WERI-Rb-1 (cell line): ENCODE results near the gene PRRC2B.
A peak's percentile ranks its signal among the peaks of the same experiment; 100 is the strongest.

ENCODE experiments used
- DNase-seq: peaks from one replicate; pipeline ENCODE4 v3.0.0-alpha.2; 2020
- H3K27ac ChIP-seq: fragments of 250-450 bp; sonication (Bioruptor Pico); 2 replicates; pipeline ENCODE4 v1.5.1; 2020; ENCODE audit warnings: mild to moderate bottlenecking, moderate library complexity
- H3K27me3 ChIP-seq: fragments of 250-450 bp; sonication (Bioruptor Pico); 2 replicates; pipeline ENCODE4 v1.5.1; 2021; ENCODE audit warnings: mild to moderate bottlenecking, low read depth, moderate library complexity; ENCODE audit not compliant: insufficient read depth, severe bottlenecking
- H3K36me3 ChIP-seq: fragments of 250-450 bp; sonication (Bioruptor Pico); 2 replicates; pipeline ENCODE4 v1.5.1; 2020; ENCODE audit warnings: mild to moderate bottlenecking, moderate library complexity
- H3K4me3 ChIP-seq: 2 replicates; pipeline ENCODE4 v1.5.1; 2011; ENCODE audit warnings: low read depth, mild to moderate bottlenecking, control low read depth, low read length
- H3K9me3 ChIP-seq: fragments of 250-450 bp; sonication (Bioruptor Pico); 2 replicates; pipeline ENCODE4 v1.5.1; 2021; ENCODE audit warnings: mild to moderate bottlenecking, moderate library complexity; ENCODE audit not compliant: severe bottlenecking
- CTCF ChIP-seq: IDR thresholded peaks from 2 replicates; pipeline ENCODE4 v1.5.1; 2011; ENCODE audit warnings: low read depth, mild to moderate bottlenecking, control low read depth, inconsistent platforms, low read length

The PRRC2B gene

GRCh38 chr9:131539223-131539923 is 145.5 kb downstream of the PRRC2B start:
- H3K27me3 ChIP-seq = no peaks in the 10 kb centered on the region
- TF ChIP-seq CTCF = no peak
- DNase-seq = no peak
- peaks cover 39% of the 10 kb centered on the region for H3K9me3 ChIP-seq
- no peak overlapping the region for H3K4me3 ChIP-seq
- no peak overlapping the region for H3K27ac ChIP-seq
- H3K36me3 ChIP-seq = no peaks in the 10 kb centered on the region

- Histone ChIP-seq H3K9me3 (peaks cover 34% of the 10 kb centered on the region), H3K27ac (no peak overlapping the region), H3K4me3 (no peak overlapping the region), H3K27me3 (no peaks in the 10 kb centered on the region), H3K36me3 (no peaks in the 10 kb centered on the region)
- TF ChIP-seq CTCF = no peak
- DNase-seq = no peak
These were observed 149.3 kb downstream of the PRRC2B start for GRCh38 chr9:131543141-131543540.

DNA sequence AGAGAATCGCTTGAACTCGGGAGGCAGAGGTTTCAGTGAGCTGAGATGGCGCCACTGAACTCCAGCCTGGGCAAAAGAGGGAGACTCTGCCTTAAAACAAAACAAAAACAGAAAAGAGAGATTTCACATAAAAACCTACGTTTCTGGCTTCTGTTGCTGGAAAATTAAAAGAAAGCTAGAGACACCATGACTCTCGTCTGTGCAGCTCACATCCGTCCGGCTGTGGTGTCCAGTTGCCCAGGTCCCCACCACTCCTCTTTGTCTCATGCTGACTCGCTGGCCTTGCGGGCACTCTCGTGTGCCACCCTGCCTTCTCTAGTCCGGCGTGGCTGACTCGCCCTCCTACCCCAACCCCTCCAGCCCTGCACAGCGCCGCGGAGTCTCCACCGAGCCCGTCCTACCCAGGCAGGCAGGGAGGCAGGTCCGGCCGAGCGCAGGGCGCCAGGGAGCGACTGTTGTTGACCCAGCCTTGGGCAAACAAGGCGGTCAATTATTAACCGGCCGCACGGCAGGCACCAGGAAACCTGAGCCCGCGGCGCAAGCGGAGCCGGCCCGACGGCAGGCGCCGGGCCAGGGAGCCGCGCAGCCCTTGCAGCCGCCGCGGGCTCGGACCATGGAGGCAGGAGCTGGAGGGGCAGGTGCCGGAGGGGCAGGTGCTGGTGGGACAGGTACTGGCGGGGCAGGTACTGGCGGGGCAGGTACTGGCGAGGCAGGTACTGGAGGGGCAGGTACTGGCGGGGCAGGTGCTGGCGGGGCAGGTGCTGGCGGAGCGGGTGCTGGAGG is 151.3 kb downstream of the PRRC2B start, which contains the start of gene PRRT1B:
Gene PRRT1B (plus strand): TSS at position 521 of the 783 bp plus-strand sequence. CDS start 93 bp downstream, at position 614.
- no peak for DNase-seq
- no peaks in the 10 kb centered on the region for H3K27me3 ChIP-seq
- peaks cover 29% of the 10 kb centered on the region for H3K9me3 ChIP-seq
- H3K27ac ChIP-seq = no peak within 1 kb of the TSS
- H3K36me3 ChIP-seq = no peaks in the 10 kb centered on the region
- peak within 1 kb of the TSS; percentile 34 for H3K4me3 ChIP-seq
- TF ChIP-seq CTCF = no peak

DNA sequence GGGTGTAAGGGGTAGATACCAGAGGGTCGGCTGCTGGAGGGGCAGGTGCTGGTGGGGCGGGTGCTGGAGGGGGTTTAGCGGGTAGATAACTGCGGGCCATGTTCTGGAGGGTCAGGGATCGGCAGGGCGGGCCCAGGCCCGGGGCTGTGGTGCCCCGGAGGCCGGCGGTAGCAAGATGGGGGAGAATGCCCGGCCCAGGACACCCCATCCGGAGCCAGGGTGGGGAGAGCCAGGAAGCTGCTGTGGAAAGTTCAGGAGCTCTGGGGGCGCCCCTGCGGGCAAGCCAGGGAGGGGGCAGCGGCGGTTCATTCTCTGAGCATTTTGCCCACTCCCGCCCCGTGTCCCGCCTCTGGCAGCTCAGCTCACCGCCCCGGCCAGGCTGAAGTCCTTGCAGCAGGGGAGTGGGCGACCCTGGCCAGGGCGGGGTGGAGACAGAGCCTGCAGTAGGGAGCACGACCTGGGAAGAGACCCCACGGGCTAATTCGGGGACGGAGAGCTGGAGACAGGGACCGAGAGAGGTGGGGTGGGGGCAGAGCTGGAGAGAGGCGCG is 152.0 kb downstream of the PRRC2B start:
- no peak for DNase-seq

More for the DNA sequence above, 152.0 kb downstream of the PRRC2B start:
- Histone ChIP-seq H3K36me3 (no peaks in the 10 kb centered on the region), H3K9me3 (peaks cover 29% of the 10 kb centered on the region), H3K27me3 (no peaks in the 10 kb centered on the region), H3K27ac (no peak overlapping the region), H3K4me3 (no peak overlapping the region)
- no peak for TF ChIP-seq CTCF
